GM18861 (cell line): ENCODE data around the gene NAALADL2.
"Not testable (repeated sequence)": the region's sequence is repeated elsewhere in the genome, so short reads cannot be mapped to it uniquely, and the experiment has no call there.

Source experiments
- ATAC-seq: cut with Tn5 transposase; IDR thresholded peaks from one replicate; pipeline ENCODE4 v1.9.1; 2021; ENCODE audit not compliant: unreplicated experiment

The NAALADL2 gene

GRCh38 chr3:175552929-175553328 is 693.8 kb downstream of the NAALADL2 start:
- ATAC-seq, result no peak

- no peak for ATAC-seq
These were observed 695.7 kb downstream of the NAALADL2 start for GRCh38 chr3:175554801-175555200.

GRCh38 chr3:175558261-175558660 is 699.1 kb downstream of the NAALADL2 start:
- ATAC-seq, result no peak

GRCh38 chr3:175564363-175564762 is 705.2 kb downstream of the NAALADL2 start:
- ATAC-seq, result no peak

- ATAC-seq, result no peak
These were observed 712.0 kb downstream of the NAALADL2 start for GRCh38 chr3:175571096-175571495.

GRCh38 chr3:175573226-175573625 is 714.1 kb downstream of the NAALADL2 start:
- no peak for ATAC-seq

GRCh38 chr3:175580318-175580717 is 721.2 kb downstream of the NAALADL2 start:
- ATAC-seq, result no peak

GRCh38 chr3:175585898-175586297 is 726.8 kb downstream of the NAALADL2 start:
- no peak for ATAC-seq

- ATAC-seq, result no peak
These were observed 731.6 kb downstream of the NAALADL2 start for GRCh38 chr3:175590745-175591144.

GRCh38 chr3:175591375-175591774 is 732.2 kb downstream of the NAALADL2 start:
- no peak for ATAC-seq

- no peak for ATAC-seq
These were observed 734.2 kb downstream of the NAALADL2 start for GRCh38 chr3:175593331-175593730.

- ATAC-seq, result no peak
These were observed 739.6 kb downstream of the NAALADL2 start for GRCh38 chr3:175598740-175599139.

GRCh38 chr3:175601521-175601920 is 742.4 kb downstream of the NAALADL2 start:
- ATAC-seq, result no peak

GRCh38 chr3:175605851-175606250 is 746.7 kb downstream of the NAALADL2 start:
- no peak for ATAC-seq

- no peak for ATAC-seq
These were observed 747.6 kb downstream of the NAALADL2 start for GRCh38 chr3:175606650-175607318.

GRCh38 chr3:175608356-175608755 is 749.2 kb downstream of the NAALADL2 start:
- ATAC-seq, result no peak

GRCh38 chr3:175608911-175609310 is 749.8 kb downstream of the NAALADL2 start:
- ATAC-seq, result no peak

GRCh38 chr3:175612487-175613196 is 753.5 kb downstream of the NAALADL2 start:
- no peak for ATAC-seq

GRCh38 chr3:175614107-175614506 is 755.0 kb downstream of the NAALADL2 start:
- not testable (repeated sequence) for ATAC-seq

GRCh38 chr3:175617247-175617646 is 758.1 kb downstream of the NAALADL2 start:
- ATAC-seq, result no peak

GRCh38 chr3:175619369-175619768 is 760.2 kb downstream of the NAALADL2 start:
- no peak for ATAC-seq

- ATAC-seq, result no peak
These were observed 761.0 kb downstream of the NAALADL2 start for GRCh38 chr3:175620093-175620492.

- ATAC-seq, result no peak
These were observed 761.4 kb downstream of the NAALADL2 start for GRCh38 chr3:175620532-175620931.
